NOMO-1 treated with DMSO at 0.1 percent for 48 hours (cell line): ENCODE measurements around the gene AHI1.
"Not testable (repeated sequence)": the region's sequence is repeated elsewhere in the genome, so short reads cannot be mapped to it uniquely, and the experiment has no call there.

Experiments used
- DNase-seq: peaks from one replicate; lab custom pipeline; 2025; ENCODE audit not compliant: unreplicated experiment; lab: John Stamatoyannopoulos, UW

AHI1 gene

GRCh38 chr6:135397172-135397952 lies 100.2 kb downstream of the AHI1 start:
- DNase-seq: peak; percentile 91

- no peak for DNase-seq
Observed at GRCh38 chr6:135395136-135395535, 102.4 kb downstream of the AHI1 start.

- DNase-seq: no peak
Observed at GRCh38 chr6:135393289-135393688, 104.3 kb downstream of the AHI1 start.

GRCh38 chr6:135390458-135390857 lies 107.1 kb downstream of the AHI1 start:
- DNase-seq: no peak

GRCh38 chr6:135385299-135385698 lies 112.2 kb downstream of the AHI1 start:
- DNase-seq: no peak

GRCh38 chr6:135383766-135384165 lies 113.8 kb downstream of the AHI1 start:
- DNase-seq: peak; percentile 14

- no peak for DNase-seq
Observed at GRCh38 chr6:135383301-135383700, 114.2 kb downstream of the AHI1 start.

GRCh38 chr6:135382182-135382628 lies 115.3 kb downstream of the AHI1 start:
- DNase-seq: no peak

GRCh38 chr6:135380793-135381192 lies 116.7 kb downstream of the AHI1 start:
- DNase-seq: no peak

GRCh38 chr6:135379647-135380046 lies 117.9 kb downstream of the AHI1 start:
- no peak for DNase-seq

GRCh38 chr6:135372758-135373157 lies 124.8 kb downstream of the AHI1 start:
- DNase-seq: no peak

GRCh38 chr6:135363622-135364021 lies 133.9 kb downstream of the AHI1 start:
- not testable (repeated sequence) for DNase-seq

- DNase-seq: no peak
Observed at GRCh38 chr6:135362124-135362523, 135.4 kb downstream of the AHI1 start.

GRCh38 chr6:135360222-135360621 lies 137.3 kb downstream of the AHI1 start:
- no peak for DNase-seq

- DNase-seq: no peak
Observed at GRCh38 chr6:135358985-135359384, 138.6 kb downstream of the AHI1 start.

- DNase-seq: no peak
Observed at GRCh38 chr6:135358251-135358821, 139.2 kb downstream of the AHI1 start.

- no peak for DNase-seq
Observed at GRCh38 chr6:135354407-135354806, 143.1 kb downstream of the AHI1 start.

GRCh38 chr6:135353113-135353512 lies 144.4 kb downstream of the AHI1 start:
- no peak for DNase-seq

GRCh38 chr6:135351635-135352034 lies 145.9 kb downstream of the AHI1 start:
- no peak for DNase-seq

- DNase-seq: no peak
Observed at GRCh38 chr6:135347887-135348286, 149.7 kb downstream of the AHI1 start.

GRCh38 chr6:135346747-135347146 lies 150.8 kb downstream of the AHI1 start:
- no peak for DNase-seq

GRCh38 chr6:135344526-135344925 lies 153.0 kb downstream of the AHI1 start:
- DNase-seq: no peak

GRCh38 chr6:135339920-135340319 lies 157.6 kb downstream of the AHI1 start:
- not testable (repeated sequence) for DNase-seq
